GM21737 (cell line): ENCODE results near the gene DYTN.

Experiments
- ATAC-seq: cut with Tn5 transposase; IDR thresholded peaks from one replicate; pipeline ENCODE4 v1.9.1; 2021; ENCODE audit warnings: mild to moderate bottlenecking, moderate library complexity; ENCODE audit not compliant: unreplicated experiment

DYTN gene

GRCh38 chr2:206700156-206700555, 18.0 kb downstream of the DYTN start:
- ATAC-seq = no peak

GRCh38 chr2:206698811-206699210, 19.4 kb downstream of the DYTN start:
- ATAC-seq = no peak

GRCh38 chr2:206696910-206697309, 21.3 kb downstream of the DYTN start:
- ATAC-seq = no peak

- no peak for ATAC-seq
Measured at GRCh38 chr2:206693399-206694137, 24.6 kb downstream of the DYTN start.

GRCh38 chr2:206692971-206693370, 25.2 kb downstream of the DYTN start:
- ATAC-seq = no peak

- no peak for ATAC-seq
Measured at GRCh38 chr2:206688990-206689389, 29.2 kb downstream of the DYTN start.

GRCh38 chr2:206688453-206688852, 29.7 kb downstream of the DYTN start:
- no peak for ATAC-seq

GRCh38 chr2:206683546-206683945, 34.6 kb downstream of the DYTN start:
- no peak for ATAC-seq

GRCh38 chr2:206670531-206671319, 47.5 kb downstream of the DYTN start:
- no peak for ATAC-seq

- ATAC-seq = no peak
Measured at GRCh38 chr2:206665251-206665650, 52.9 kb downstream of the DYTN start.

- no peak for ATAC-seq
Measured at GRCh38 chr2:206657087-206657486, 61.1 kb downstream of the DYTN start.

GRCh38 chr2:206647985-206648384, 70.2 kb downstream of the DYTN start:
- no peak for ATAC-seq

- ATAC-seq = no peak
Measured at GRCh38 chr2:206642075-206643025, 75.8 kb downstream of the DYTN start, which contains the start of gene FAM237A. FAM237A (plus strand) TSS chr2:206642487; CDS start chr2:206644237, 1,750 bp downstream.

GRCh38 chr2:206641226-206641625, 77.0 kb downstream of the DYTN start:
- no peak for ATAC-seq

- ATAC-seq = no peak
Measured at GRCh38 chr2:206639636-206640035, 78.6 kb downstream of the DYTN start.

GRCh38 chr2:206635015-206635414, 83.2 kb downstream of the DYTN start:
- ATAC-seq = no peak

- no peak for ATAC-seq
Measured at GRCh38 chr2:206631340-206631739, 86.9 kb downstream of the DYTN start.

- no peak for ATAC-seq
Measured at GRCh38 chr2:206627632-206628031, 90.6 kb downstream of the DYTN start.

GRCh38 chr2:206626108-206626507, 92.1 kb downstream of the DYTN start:
- no peak for ATAC-seq

- no peak for ATAC-seq
Measured at GRCh38 chr2:206619011-206619410, 99.2 kb downstream of the DYTN start.

- no peak for ATAC-seq
Measured at GRCh38 chr2:206616151-206616550, 102.0 kb downstream of the DYTN start.
